Osteoblast (primary cell): ENCODE data around the gene UNG. TPM values are rescaled to one million over a fixed set of nuclear protein-coding genes. Genes with fewer than 3 reads are reported as not detected.

Source experiments
- DNase-seq: peaks from one replicate; pipeline ENCODE4 v3.0.0; 2011; ENCODE audit warnings: low spot score, mixed read lengths; ENCODE audit not compliant: insufficient read length; ENCODE audit errors: missing footprints
- H2AFZ ChIP-seq: 2 replicates; pipeline ENCODE4 v1.6.0; 2011; ENCODE audit warnings: mild to moderate bottlenecking, low read length
- H3K27ac ChIP-seq: 2 replicates; pipeline ENCODE4 v1.5.1; 2011; ENCODE audit warnings: mild to moderate bottlenecking, low read depth, low read length, moderate library complexity
- H3K27me3 ChIP-seq: 2 replicates; pipeline ENCODE4 v1.6.0; 2012; ENCODE audit warnings: mild to moderate bottlenecking, control low read depth, inconsistent platforms, low read length, moderate library complexity; ENCODE audit not compliant: insufficient read depth
- H3K36me3 ChIP-seq: 2 replicates; pipeline ENCODE4 v1.5.1; 2011; ENCODE audit warnings: mild to moderate bottlenecking, low read length, control low read depth, moderate library complexity; ENCODE audit not compliant: insufficient read depth
- H3K4me1 ChIP-seq: 2 replicates; pipeline ENCODE4 v1.5.1; 2011; ENCODE audit warnings: mild to moderate bottlenecking, low read length, control low read depth, moderate library complexity; ENCODE audit not compliant: insufficient read depth
- H3K4me2 ChIP-seq: 2 replicates; pipeline ENCODE4 v1.6.0; 2011; ENCODE audit warnings: mild to moderate bottlenecking, low read length; ENCODE audit not compliant: insufficient read depth
- H3K4me3 ChIP-seq: fragments of 200-600 bp; sonication (generic); 3 replicates; pipeline ENCODE4 v1.5.1; 2012; ENCODE audit warnings: mild to moderate bottlenecking, low read length, inconsistent platforms; ENCODE audit not compliant: insufficient read depth
- H3K79me2 ChIP-seq: 2 replicates; pipeline ENCODE4 v1.6.0; 2012; ENCODE audit warnings: mild to moderate bottlenecking, low read length, control low read depth, inconsistent platforms; ENCODE audit not compliant: insufficient read depth
- H3K9me3 ChIP-seq: 2 replicates; pipeline ENCODE4 v1.5.1; 2011; ENCODE audit warnings: low read depth, low read length, control low read depth
- H4K20me1 ChIP-seq: 2 replicates; pipeline ENCODE4 v1.6.0; 2012; ENCODE audit warnings: mild to moderate bottlenecking, low read length, control low read depth; ENCODE audit not compliant: insufficient read depth
- total RNA-seq: library from RNA; depleted of rRNA; stranded (reverse); fragments of >200 nt; gene quantifications from 2 replicates; pipeline ENCODE4 v1.2.3, GENCODE V29; 2012
- TF ChIP-seq, protein P1 (sequence below): IDR thresholded peaks from 2 replicates; pipeline ENCODE4 v1.5.1; 2011; ENCODE audit warnings: mild to moderate bottlenecking, low read depth, low read length, moderate library complexity; ENCODE audit errors: extremely low read depth

Gene UNG
- total RNA-seq, 1 donor: 38.0 TPM

- no peaks in the 10 kb centered on the region for H3K36me3 ChIP-seq
- H3K27me3 ChIP-seq: no peaks in the 10 kb centered on the region
- H3K79me2 ChIP-seq: no peaks in the 10 kb centered on the region
- peaks cover 12% of the 10 kb centered on the region for H3K4me1 ChIP-seq
- H3K27ac ChIP-seq: no peak overlapping the region
- no peak overlapping the region for H2AFZ ChIP-seq
- no peak for DNase-seq
- TF ChIP-seq, protein P1, sequence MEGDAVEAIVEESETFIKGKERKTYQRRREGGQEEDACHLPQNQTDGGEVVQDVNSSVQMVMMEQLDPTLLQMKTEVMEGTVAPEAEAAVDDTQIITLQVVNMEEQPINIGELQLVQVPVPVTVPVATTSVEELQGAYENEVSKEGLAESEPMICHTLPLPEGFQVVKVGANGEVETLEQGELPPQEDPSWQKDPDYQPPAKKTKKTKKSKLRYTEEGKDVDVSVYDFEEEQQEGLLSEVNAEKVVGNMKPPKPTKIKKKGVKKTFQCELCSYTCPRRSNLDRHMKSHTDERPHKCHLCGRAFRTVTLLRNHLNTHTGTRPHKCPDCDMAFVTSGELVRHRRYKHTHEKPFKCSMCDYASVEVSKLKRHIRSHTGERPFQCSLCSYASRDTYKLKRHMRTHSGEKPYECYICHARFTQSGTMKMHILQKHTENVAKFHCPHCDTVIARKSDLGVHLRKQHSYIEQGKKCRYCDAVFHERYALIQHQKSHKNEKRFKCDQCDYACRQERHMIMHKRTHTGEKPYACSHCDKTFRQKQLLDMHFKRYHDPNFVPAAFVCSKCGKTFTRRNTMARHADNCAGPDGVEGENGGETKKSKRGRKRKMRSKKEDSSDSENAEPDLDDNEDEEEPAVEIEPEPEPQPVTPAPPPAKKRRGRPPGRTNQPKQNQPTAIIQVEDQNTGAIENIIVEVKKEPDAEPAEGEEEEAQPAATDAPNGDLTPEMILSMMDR: no peak
- no peaks in the 10 kb centered on the region for H3K9me3 ChIP-seq
- no peak overlapping the region for H3K4me3 ChIP-seq
- no peaks in the 10 kb centered on the region for H4K20me1 ChIP-seq
- no peak overlapping the region for H3K4me2 ChIP-seq
Measured at GRCh38 chr12:109115404-109115757, 18.0 kb downstream of the UNG start.

DNA sequence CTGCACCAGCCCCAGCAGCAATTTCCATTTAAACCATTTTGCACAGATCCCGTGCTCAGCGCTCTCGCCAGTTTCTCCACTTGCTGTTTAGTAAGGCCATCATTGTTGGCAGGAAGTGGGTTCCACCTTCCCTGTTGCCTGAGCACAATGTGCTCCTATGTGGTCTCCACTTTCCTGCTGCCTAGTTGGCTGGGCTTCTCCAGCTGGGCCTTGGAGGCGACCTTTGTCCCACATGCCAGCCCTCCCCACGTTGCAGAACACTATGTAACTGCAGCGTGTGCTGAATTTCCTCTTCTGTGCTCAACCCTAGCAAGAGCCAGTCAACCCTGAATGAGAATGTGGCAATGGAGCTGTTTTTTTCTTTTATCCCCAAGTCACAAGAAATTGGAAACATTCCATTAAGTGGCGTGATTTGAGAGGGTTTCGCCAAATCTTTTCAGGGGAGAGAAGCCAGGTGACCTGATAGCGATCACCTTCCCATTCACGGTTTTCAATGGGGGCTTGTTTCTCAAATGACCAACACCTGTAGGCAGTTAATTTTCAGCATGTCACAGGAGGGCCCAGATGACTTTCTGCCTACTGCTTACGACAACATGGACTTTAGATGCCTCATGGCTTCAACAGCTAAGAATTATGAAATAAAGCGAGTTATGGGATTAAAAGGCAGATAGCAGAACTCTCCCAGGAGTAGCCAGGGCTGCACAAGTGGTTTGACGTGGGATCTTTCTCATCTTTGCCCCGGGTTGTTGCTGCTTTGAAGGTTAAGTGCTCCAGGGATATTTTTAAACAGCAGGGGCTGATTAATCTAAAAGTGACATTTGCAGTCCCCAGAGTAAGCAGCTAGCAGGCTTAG lies 18.6 kb downstream of the UNG start, which contains the start of gene ACACB:
TSS of gene ACACB (plus strand) at position 830 of the 853 bp plus-strand sequence. CDS start 22,819 bp downstream, outside the sequence.
- Histone ChIP-seq H2AFZ (no peak within 1 kb of the TSS), H3K36me3 (no peaks in the 10 kb centered on the region), H3K4me3 (no peak within 1 kb of the TSS), H3K4me1 (peaks cover 7% of the 10 kb centered on the region), H3K9me3 (no peaks in the 10 kb centered on the region), H3K4me2 (no peak within 1 kb of the TSS), H3K27ac (no peak within 1 kb of the TSS), H4K20me1 (no peaks in the 10 kb centered on the region), H3K79me2 (no peaks in the 10 kb centered on the region), H3K27me3 (no peaks in the 10 kb centered on the region)
- no peak for DNase-seq
- TF ChIP-seq, protein P1: no peak

- no peak overlapping the region for H3K4me2 ChIP-seq
- H3K36me3 ChIP-seq: no peaks in the 10 kb centered on the region
- no peak for DNase-seq
- TF ChIP-seq, protein P1: no peak
- no peaks in the 10 kb centered on the region for H4K20me1 ChIP-seq
- no peak overlapping the region for H3K27ac ChIP-seq
- H3K79me2 ChIP-seq: no peaks in the 10 kb centered on the region
- H3K9me3 ChIP-seq: no peaks in the 10 kb centered on the region
- H3K27me3 ChIP-seq: no peaks in the 10 kb centered on the region
- peaks cover 3% of the 10 kb centered on the region for H3K4me1 ChIP-seq
- no peak overlapping the region for H3K4me3 ChIP-seq
- no peak overlapping the region for H2AFZ ChIP-seq
Measured at GRCh38 chr12:109116611-109116949, 19.2 kb downstream of the UNG start.

DNA sequence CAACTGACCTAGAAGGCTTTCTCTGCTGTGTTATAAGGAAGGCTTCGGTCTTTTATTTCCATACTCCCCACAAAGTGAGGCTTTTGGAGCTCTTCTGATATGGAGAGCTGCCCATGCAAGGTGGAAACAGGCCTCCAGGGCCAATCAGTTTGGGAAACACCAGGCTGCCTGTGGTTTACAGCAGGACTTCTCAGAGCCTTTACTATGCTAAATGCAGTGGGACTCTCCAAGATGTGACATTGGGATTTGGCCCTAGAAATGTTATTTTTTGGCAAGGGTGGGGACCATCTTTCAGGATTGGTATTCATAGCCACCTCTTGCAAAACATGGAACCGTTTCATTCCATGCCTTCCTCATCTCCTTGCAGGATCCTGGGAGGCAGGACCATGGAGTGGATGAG lies 22.7 kb downstream of the UNG start:
- H4K20me1 ChIP-seq: no peaks in the 10 kb centered on the region
- H2AFZ ChIP-seq: no peak overlapping the region
- no peaks in the 10 kb centered on the region for H3K79me2 ChIP-seq
- H3K4me2 ChIP-seq: no peak overlapping the region
- H3K27me3 ChIP-seq: no peaks in the 10 kb centered on the region
- no peak overlapping the region for H3K27ac ChIP-seq
- H3K4me1 ChIP-seq: no peaks in the 10 kb centered on the region
- no peaks in the 10 kb centered on the region for H3K9me3 ChIP-seq
- TF ChIP-seq, protein P1: no peak
- H3K36me3 ChIP-seq: no peaks in the 10 kb centered on the region
- no peak overlapping the region for H3K4me3 ChIP-seq
- no peak for DNase-seq
